Calu3 (cell line): ENCODE data around the gene GSK3B. TPM values are rescaled to one million over a fixed set of nuclear protein-coding genes. Genes with fewer than 3 reads are reported as not detected.

Experiments used
- BruUV-seq: library from RNA; stranded (reverse); fragments of 400-500 nt; replicated peaks from 2 replicates; lab custom pipeline; 2021; lab: Mats Ljungman, UMichigan
- CTCF ChIA-PET: fragments of 300-600 bp; sonication (Branson Sonifier 250); formaldehyde crosslinking; loops from one replicate; lab custom pipeline; 2022; ENCODE audit warnings: antibody characterized with exemption; lab: Charles Lee
- DNase-seq: peaks from one replicate; pipeline ENCODE4 v3.0.0; 2022
- H3K27ac Mint-ChIP-seq: one replicate; pipeline ENCODE4 v1.8.0; 2022; ENCODE audit warnings: mixed read lengths; ENCODE audit not compliant: unreplicated experiment
- H3K27me3 Mint-ChIP-seq: one replicate; pipeline ENCODE4 v1.8.0; 2022; ENCODE audit warnings: mixed read lengths; ENCODE audit not compliant: unreplicated experiment
- H3K36me3 Mint-ChIP-seq: one replicate; pipeline ENCODE4 v1.8.0; 2022; ENCODE audit warnings: mild to moderate bottlenecking, moderate library complexity, mixed read lengths; ENCODE audit not compliant: insufficient read depth, unreplicated experiment
- H3K4me1 Mint-ChIP-seq: one replicate; pipeline ENCODE4 v1.8.0; 2022; ENCODE audit warnings: mild to moderate bottlenecking, low read depth, mixed read lengths; ENCODE audit not compliant: unreplicated experiment
- H3K4me3 Mint-ChIP-seq: one replicate; pipeline ENCODE4 v1.8.0; 2022; ENCODE audit warnings: mild to moderate bottlenecking, low read depth, moderate library complexity, mixed read lengths; ENCODE audit not compliant: unreplicated experiment
- H3K9me3 Mint-ChIP-seq: one replicate; pipeline ENCODE4 v1.8.0; 2022; ENCODE audit warnings: low read depth, mixed read lengths; ENCODE audit not compliant: unreplicated experiment
- CTCF ChIP-seq: fragments of 200-600 bp; IDR thresholded peaks from one replicate; pipeline ENCODE4 v1.8.0; 2022; ENCODE audit warnings: antibody characterized with exemption; ENCODE audit not compliant: unreplicated experiment
- intact Hi-C: fragments of 100-400 bp; cut with micrococcal nuclease; formaldehyde crosslinking; loops from one replicate; pipeline ENCODE4 v1.10.0; 2022; ENCODE audit not compliant: unreplicated experiment
- total RNA-seq: library from RNA; stranded (reverse); gene quantifications from 2 replicates; pipeline ENCODE4 v1.2.3, GENCODE V29; 2022

The GSK3B gene
- total RNA-seq, 1 experiment from 2014 or later: 48.6 TPM

GRCh38 chr3:119849126-119849525 is 245.1 kb downstream of the GSK3B start:
- intact Hi-C loops: no loop called here
- Mint-ChIP-seq H3K27ac (no peak overlapping the region), H3K9me3 (peaks cover 1% of the 10 kb centered on the region), H3K36me3 (peaks cover 9% of the 10 kb centered on the region), H3K27me3 (no peaks in the 10 kb centered on the region), H3K4me3 (no peak overlapping the region), H3K4me1 (no peaks in the 10 kb centered on the region)
- CTCF ChIA-PET: no interaction called here
- TF ChIP-seq CTCF: no peak
- no peak for DNase-seq
- BruUV-seq: no TSS peak

GRCh38 chr3:119841808-119842471 is 252.3 kb downstream of the GSK3B start:
- CTCF ChIA-PET: no interaction called here
- no peaks in the 10 kb centered on the region for H3K36me3 Mint-ChIP-seq
- H3K4me3 Mint-ChIP-seq: no peak overlapping the region
- H3K9me3 Mint-ChIP-seq: peaks cover 3% of the 10 kb centered on the region
- H3K27me3 Mint-ChIP-seq: no peaks in the 10 kb centered on the region
- DNase-seq: no peak
- H3K27ac Mint-ChIP-seq: no peak overlapping the region
- BruUV-seq: no TSS peak
- no peaks in the 10 kb centered on the region for H3K4me1 Mint-ChIP-seq
- intact Hi-C loops: no loop called here
- no peak for TF ChIP-seq CTCF

- Mint-ChIP-seq H3K27ac (no peak overlapping the region), H3K27me3 (no peaks in the 10 kb centered on the region), H3K4me3 (no peak overlapping the region), H3K36me3 (no peaks in the 10 kb centered on the region), H3K9me3 (no peaks in the 10 kb centered on the region), H3K4me1 (peaks cover 7% of the 10 kb centered on the region)
- intact Hi-C loops: no loop called here
- no TSS peak for BruUV-seq
- CTCF ChIA-PET: interaction anchor here (1.1 kb wide), 1 partner anchor 8 kb away, joined by 5 read pairs; no protein-coding TSS in a partner anchor
- TF ChIP-seq CTCF: no peak
- no peak for DNase-seq
Observed at GRCh38 chr3:119835556-119835955, 258.7 kb downstream of the GSK3B start.

GRCh38 chr3:119834754-119835370 is 259.4 kb downstream of the GSK3B start:
- no TSS peak for BruUV-seq
- CTCF ChIA-PET: no interaction called here

More at GRCh38 chr3:119834754-119835370, 259.4 kb downstream of the GSK3B start:
- Mint-ChIP-seq H3K27ac (no peak overlapping the region), H3K4me1 (peaks cover 7% of the 10 kb centered on the region), H3K9me3 (no peaks in the 10 kb centered on the region), H3K36me3 (no peaks in the 10 kb centered on the region), H3K4me3 (no peak overlapping the region), H3K27me3 (no peaks in the 10 kb centered on the region)
- no peak for TF ChIP-seq CTCF
- DNase-seq: no peak
- intact Hi-C loops: no loop called here
